MM.1S (cell line): ENCODE data around the gene PNPLA6.

Experiments
- DNase-seq: peaks from one replicate; pipeline ENCODE4 v3.0.0-alpha.2; 2015
- H2AFZ ChIP-seq: fragments of 300-600 bp; sonication (generic); 2 replicates; pipeline ENCODE4 v1.6.0; 2016; ENCODE audit warnings: antibody characterized with exemption, low read length
- H3F3A ChIP-seq: fragments of 300-600 bp; sonication (generic); 2 replicates; pipeline ENCODE4 v1.6.1; 2016; ENCODE audit warnings: mild to moderate bottlenecking, antibody characterized with exemption, low read length, moderate library complexity, mixed read lengths; ENCODE audit not compliant: insufficient read depth
- H3K27ac ChIP-seq: fragments of 300-600 bp; sonication (generic); 2 replicates; pipeline ENCODE4 v1.5.1; 2016; ENCODE audit warnings: mild to moderate bottlenecking, low read length
- H3K27me3 ChIP-seq: fragments of 300-600 bp; sonication (generic); replicated peaks from 2 replicates; pipeline ENCODE4 v1.6.0; 2016; ENCODE audit warnings: low read length; ENCODE audit not compliant: insufficient read depth
- H3K36me3 ChIP-seq: fragments of 300-600 bp; sonication (generic); replicated peaks from 2 replicates; pipeline ENCODE4 v1.6.1; 2016; ENCODE audit warnings: mild to moderate bottlenecking, low read length, mixed read lengths; ENCODE audit not compliant: insufficient read depth
- H3K4me1 ChIP-seq: fragments of 300-600 bp; sonication (generic); 2 replicates; pipeline ENCODE4 v1.6.1; 2016; ENCODE audit warnings: low read length, mixed read lengths
- H3K4me2 ChIP-seq: fragments of 300-600 bp; sonication (generic); 2 replicates; pipeline ENCODE4 v1.6.0; 2016; ENCODE audit warnings: low read depth, low read length
- H3K4me3 ChIP-seq: fragments of 300-600 bp; sonication (generic); 2 replicates; pipeline ENCODE4 v1.5.1; 2016; ENCODE audit warnings: low read length, mixed read lengths
- H3K79me2 ChIP-seq: fragments of 300-600 bp; sonication (generic); 2 replicates; pipeline ENCODE4 v1.6.1; 2016; ENCODE audit warnings: mixed run types, low read length, mixed read lengths
- H3K9ac ChIP-seq: fragments of 300-600 bp; sonication (generic); 2 replicates; pipeline ENCODE4 v1.6.1; 2016; ENCODE audit warnings: low read length, mixed read lengths
- H3K9me2 ChIP-seq: fragments of 300-600 bp; sonication (generic); replicated peaks from 2 replicates; pipeline ENCODE4 v1.6.1; 2016; ENCODE audit warnings: mild to moderate bottlenecking, low read length, mixed read lengths; ENCODE audit not compliant: insufficient read depth
- H3K9me3 ChIP-seq: fragments of 300-600 bp; sonication (generic); replicated peaks from 2 replicates; pipeline ENCODE4 v1.6.1; 2016; ENCODE audit warnings: mild to moderate bottlenecking, low read length, mixed read lengths; ENCODE audit not compliant: insufficient read depth
- H4K20me1 ChIP-seq: fragments of 300-600 bp; sonication (generic); 2 replicates; pipeline ENCODE4 v1.6.1; 2016; ENCODE audit warnings: mild to moderate bottlenecking, low read length, moderate library complexity, mixed read lengths; ENCODE audit not compliant: insufficient read depth
- EZH2 ChIP-seq: fragments of 300-600 bp; sonication (generic); optimal IDR thresholded peaks from 2 replicates; pipeline ENCODE3; 2017; ENCODE audit warnings: low read depth, mild to moderate bottlenecking, antibody characterized with exemption, low read length, mixed read lengths
- EZH2phosphoT487 ChIP-seq: fragments of 300-600 bp; sonication (generic); IDR thresholded peaks from 2 replicates; pipeline ENCODE4 v1.6.1; 2018; ENCODE audit warnings: antibody characterized with exemption, low read length
- TF ChIP-seq, protein P1 (sequence below): fragments of 300-600 bp; sonication (generic); IDR thresholded peaks from 2 replicates; pipeline ENCODE4 v1.5.1; 2016; ENCODE audit warnings: antibody characterized with exemption, low read length, mixed read lengths

The PNPLA6 gene

DNA sequence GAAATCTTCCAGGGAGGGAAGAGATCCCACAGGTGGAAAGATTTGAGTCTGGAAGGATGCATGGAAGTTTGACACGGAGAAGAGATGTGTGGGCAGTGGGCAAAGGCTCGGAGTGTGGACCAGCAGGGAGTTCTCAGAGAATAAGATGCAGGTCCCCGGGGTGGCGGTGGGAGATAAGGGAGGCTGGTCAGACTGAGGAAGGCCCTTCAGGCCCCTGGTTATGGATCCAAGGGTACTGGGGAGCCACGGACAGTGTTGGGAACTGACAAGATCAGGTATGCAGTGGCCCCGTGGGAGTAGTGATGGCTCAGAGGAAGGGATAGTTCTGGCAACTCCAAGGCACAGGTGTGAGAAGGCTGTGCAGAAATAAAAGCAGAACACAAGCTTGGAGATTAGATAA, 62.7 kb downstream of the PNPLA6 start:
- TF ChIP-seq EZH2phosphoT487 (no peak), EZH2 (no peak)
- TF ChIP-seq, protein P1, sequence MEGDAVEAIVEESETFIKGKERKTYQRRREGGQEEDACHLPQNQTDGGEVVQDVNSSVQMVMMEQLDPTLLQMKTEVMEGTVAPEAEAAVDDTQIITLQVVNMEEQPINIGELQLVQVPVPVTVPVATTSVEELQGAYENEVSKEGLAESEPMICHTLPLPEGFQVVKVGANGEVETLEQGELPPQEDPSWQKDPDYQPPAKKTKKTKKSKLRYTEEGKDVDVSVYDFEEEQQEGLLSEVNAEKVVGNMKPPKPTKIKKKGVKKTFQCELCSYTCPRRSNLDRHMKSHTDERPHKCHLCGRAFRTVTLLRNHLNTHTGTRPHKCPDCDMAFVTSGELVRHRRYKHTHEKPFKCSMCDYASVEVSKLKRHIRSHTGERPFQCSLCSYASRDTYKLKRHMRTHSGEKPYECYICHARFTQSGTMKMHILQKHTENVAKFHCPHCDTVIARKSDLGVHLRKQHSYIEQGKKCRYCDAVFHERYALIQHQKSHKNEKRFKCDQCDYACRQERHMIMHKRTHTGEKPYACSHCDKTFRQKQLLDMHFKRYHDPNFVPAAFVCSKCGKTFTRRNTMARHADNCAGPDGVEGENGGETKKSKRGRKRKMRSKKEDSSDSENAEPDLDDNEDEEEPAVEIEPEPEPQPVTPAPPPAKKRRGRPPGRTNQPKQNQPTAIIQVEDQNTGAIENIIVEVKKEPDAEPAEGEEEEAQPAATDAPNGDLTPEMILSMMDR, result no peak
- Histone ChIP-seq H3K4me1 (no peaks in the 10 kb centered on the region), H3K27me3 (peaks cover 69% of the 10 kb centered on the region), H3K9me2 (no peaks in the 10 kb centered on the region), H3K79me2 (no peaks in the 10 kb centered on the region), H3K9me3 (no peaks in the 10 kb centered on the region), H3F3A (no peaks in the 10 kb centered on the region), H3K4me3 (no peak overlapping the region), H4K20me1 (no peaks in the 10 kb centered on the region), H3K36me3 (no peaks in the 10 kb centered on the region), H2AFZ (no peak overlapping the region), H3K4me2 (no peak overlapping the region), H3K9ac (no peak overlapping the region), H3K27ac (no peak overlapping the region)
- no peak for DNase-seq

DNA sequence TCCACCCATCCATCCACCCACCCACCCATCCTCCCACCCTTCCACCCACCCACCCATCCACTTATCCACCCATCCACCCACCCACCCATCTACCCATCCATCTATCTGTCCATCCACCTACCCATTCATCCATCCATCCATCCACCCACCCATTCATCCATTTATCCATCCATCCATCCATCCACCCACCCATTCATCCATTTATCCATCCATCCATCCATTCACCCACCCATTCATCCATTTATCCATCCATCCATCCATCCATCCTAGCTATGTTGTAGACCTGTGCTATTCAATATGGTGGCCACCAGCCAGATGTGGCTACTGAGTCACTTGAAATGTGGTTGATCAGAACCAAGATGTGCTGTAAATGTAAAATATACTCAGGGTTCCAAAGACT, 65.2 kb downstream of the PNPLA6 start:
- Histone ChIP-seq H3K36me3 (no peaks in the 10 kb centered on the region), H3K27ac (no peak overlapping the region), H2AFZ (no peak overlapping the region), H3K4me1 (no peaks in the 10 kb centered on the region), H4K20me1 (no peaks in the 10 kb centered on the region), H3K79me2 (no peaks in the 10 kb centered on the region), H3F3A (no peaks in the 10 kb centered on the region), H3K9me2 (no peaks in the 10 kb centered on the region), H3K4me3 (no peak overlapping the region), H3K9me3 (no peaks in the 10 kb centered on the region), H3K27me3 (peaks cover 65% of the 10 kb centered on the region), H3K9ac (no peak overlapping the region), H3K4me2 (no peak overlapping the region)
- no peak for TF ChIP-seq EZH2phosphoT487
- no peak for TF ChIP-seq EZH2
- TF ChIP-seq, protein P1, result no peak
- no peak for DNase-seq

DNA sequence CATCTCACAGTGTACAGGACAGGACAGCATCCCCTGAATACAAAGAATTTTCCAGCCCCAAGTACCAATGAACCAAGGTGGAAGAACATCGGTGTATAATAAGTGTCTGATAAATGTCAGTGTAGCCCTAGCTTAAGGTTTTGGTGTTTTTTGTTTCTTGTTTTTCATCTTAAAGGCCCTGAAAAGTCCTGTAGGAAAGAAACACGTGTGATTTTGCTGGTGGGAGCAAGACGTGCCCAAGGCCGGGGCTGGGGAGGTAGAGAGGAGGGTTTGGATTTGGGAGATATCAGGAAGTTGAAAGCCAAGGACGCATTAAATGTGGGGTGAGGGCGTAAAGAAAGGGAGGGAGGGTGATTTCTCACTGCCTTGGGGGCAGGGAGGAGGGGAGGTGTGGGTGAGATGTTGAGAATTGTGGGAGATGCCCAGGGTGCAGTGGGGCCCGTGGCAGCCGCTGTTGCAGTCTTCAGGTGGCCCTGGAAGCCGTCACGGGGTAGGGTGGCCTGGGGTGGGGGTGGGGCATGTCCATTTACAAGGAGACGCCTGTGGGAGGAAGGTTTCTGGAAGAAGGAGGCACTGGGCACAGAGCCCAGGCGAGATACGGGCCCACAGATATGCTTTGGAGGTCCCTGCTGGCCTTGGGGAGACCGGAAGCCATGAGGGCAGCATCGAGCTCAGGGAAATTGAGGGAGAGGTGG, 66.9 kb downstream of the PNPLA6 start:
- H3F3A ChIP-seq, result no peaks in the 10 kb centered on the region
- TF ChIP-seq EZH2, result no peak
- no peak for TF ChIP-seq EZH2phosphoT487
- TF ChIP-seq, protein P1, result no peak
- no peaks in the 10 kb centered on the region for H4K20me1 ChIP-seq
- H3K79me2 ChIP-seq, result no peaks in the 10 kb centered on the region
- H3K4me1 ChIP-seq, result no peaks in the 10 kb centered on the region
- no peaks in the 10 kb centered on the region for H3K9me2 ChIP-seq
- no peak overlapping the region for H3K9ac ChIP-seq
- H3K4me3 ChIP-seq, result no peak overlapping the region
- H3K27me3 ChIP-seq, result peaks cover 59% of the 10 kb centered on the region
- H2AFZ ChIP-seq, result no peak overlapping the region
- H3K9me3 ChIP-seq, result no peaks in the 10 kb centered on the region
- no peak overlapping the region for H3K27ac ChIP-seq
- no peaks in the 10 kb centered on the region for H3K36me3 ChIP-seq
- DNase-seq, result no peak
- H3K4me2 ChIP-seq, result no peak overlapping the region
